Activated CD4-positive, alpha-beta memory T cell treated with anti-CD3 and anti-CD28 coated beads, Interleukin-2, amount 10 ng/mL, durations not matched to agents 7 days and 5 days (primary cell): ENCODE measurements around the gene ARMC8. TPM values are rescaled to one million over a fixed set of nuclear protein-coding genes. Genes with fewer than 3 reads are reported as not detected.

Experiments
- CTCF ChIA-PET: fragments of 350-600 bp; sonication (Branson Sonifier 250); formaldehyde crosslinking; loops from one replicate; lab custom pipeline; 2021; ENCODE audit warnings: antibody characterized with exemption, inconsistent platforms; lab: Charles Lee
- POLR2A ChIA-PET: fragments of 350-600 bp; sonication (Branson Sonifier 250); formaldehyde crosslinking; loops from one replicate; lab custom pipeline; 2021; ENCODE audit warnings: antibody characterized with exemption; lab: Charles Lee
- DNase-seq: peaks from one replicate; pipeline ENCODE4 v3.0.0-alpha.2; 2020
- H3K27ac Mint-ChIP-seq: one replicate; pipeline ENCODE4 v1.8.0; 2021; ENCODE audit warnings: mild to moderate bottlenecking, mixed read lengths
- H3K27me3 Mint-ChIP-seq: one replicate; pipeline ENCODE4 v1.8.0; 2021; ENCODE audit warnings: mixed read lengths
- H3K36me3 Mint-ChIP-seq: one replicate; pipeline ENCODE4 v1.8.0; 2021; ENCODE audit warnings: low read depth, mixed read lengths
- H3K4me1 Mint-ChIP-seq: one replicate; pipeline ENCODE4 v1.8.0; 2021; ENCODE audit warnings: mixed read lengths
- H3K4me3 Mint-ChIP-seq: one replicate; pipeline ENCODE4 v1.8.0; 2021; ENCODE audit warnings: mild to moderate bottlenecking, mixed read lengths
- H3K9me3 Mint-ChIP-seq: one replicate; pipeline ENCODE4 v1.8.0; 2021; ENCODE audit warnings: mixed read lengths
- total RNA-seq, 2 experiments: library from RNA; stranded (reverse); gene quantifications; one replicate each; pipeline ENCODE4 v1.2.3, GENCODE V29; 2021

ARMC8 gene
- total RNA-seq, 2 experiments from 2014 or later, result 44.0 to 50.1 TPM

- no peak overlapping the region for H3K4me3 Mint-ChIP-seq
- no peaks in the 10 kb centered on the region for H3K27me3 Mint-ChIP-seq
- ChIA-PET POLR2A (no interaction called here), CTCF (no interaction called here)
- no peaks in the 10 kb centered on the region for H3K9me3 Mint-ChIP-seq
- peaks cover 2% of the 10 kb centered on the region for H3K4me1 Mint-ChIP-seq
- no peak for DNase-seq
- H3K27ac Mint-ChIP-seq, result no peak overlapping the region
- H3K36me3 Mint-ChIP-seq, result peaks cover 3% of the 10 kb centered on the region
Observed at GRCh38 chr3:138265745-138266144, 78.6 kb downstream of the ARMC8 start.

GRCh38 chr3:138267083-138267482 lies 80.0 kb downstream of the ARMC8 start:
- CTCF ChIA-PET, result no interaction called here
- Mint-ChIP-seq H3K27me3 (no peaks in the 10 kb centered on the region), H3K9me3 (no peaks in the 10 kb centered on the region), H3K4me1 (peaks cover 6% of the 10 kb centered on the region), H3K27ac (no peak overlapping the region), H3K36me3 (peaks cover 13% of the 10 kb centered on the region), H3K4me3 (no peak overlapping the region)
- POLR2A ChIA-PET, result no interaction called here
- DNase-seq, result no peak

DNA sequence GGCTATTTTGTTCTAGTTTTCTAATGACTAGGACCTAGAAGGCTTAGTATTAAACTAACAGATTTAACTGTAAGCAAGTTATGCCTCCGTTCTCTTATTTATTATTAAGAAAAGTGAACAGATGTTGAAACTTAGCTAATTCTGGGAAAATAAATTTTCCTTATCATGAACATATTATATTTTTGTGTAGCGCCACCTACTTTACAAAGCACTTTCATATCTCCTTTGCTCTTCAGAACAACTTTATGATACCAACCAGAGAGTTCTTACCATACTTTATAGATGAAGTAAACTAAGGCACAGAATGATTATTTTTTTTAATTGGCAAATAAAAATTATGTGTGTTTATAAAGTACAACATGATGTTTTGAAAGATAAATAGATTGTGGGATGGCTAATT lies 83.1 kb downstream of the ARMC8 start:
- CTCF ChIA-PET, result interaction anchor here (0.7 kb wide), 1 partner anchor 132 kb away, joined by 4 read pairs; no protein-coding TSS in a partner anchor
- Mint-ChIP-seq H3K27ac (no peak overlapping the region), H3K27me3 (no peaks in the 10 kb centered on the region), H3K36me3 (peaks cover 32% of the 10 kb centered on the region), H3K4me1 (peaks cover 6% of the 10 kb centered on the region), H3K4me3 (no peak overlapping the region), H3K9me3 (no peaks in the 10 kb centered on the region)
- POLR2A ChIA-PET, result no interaction called here
- DNase-seq, result no peak

GRCh38 chr3:138271189-138271794 lies 84.2 kb downstream of the ARMC8 start:
- Mint-ChIP-seq H3K27ac (no peak overlapping the region), H3K27me3 (no peaks in the 10 kb centered on the region), H3K4me3 (no peak overlapping the region), H3K36me3 (peaks cover 29% of the 10 kb centered on the region), H3K4me1 (peaks cover 6% of the 10 kb centered on the region), H3K9me3 (no peaks in the 10 kb centered on the region)
- ChIA-PET POLR2A (no interaction called here), CTCF (interaction anchor here (0.5 kb wide), 1 partner anchor 79 kb away, joined by 7 read pairs; no protein-coding TSS in a partner anchor)
- DNase-seq, result no peak

- POLR2A ChIA-PET, result no interaction called here
- Mint-ChIP-seq H3K9me3 (no peaks in the 10 kb centered on the region), H3K27me3 (no peaks in the 10 kb centered on the region), H3K4me3 (no peak overlapping the region), H3K27ac (no peak overlapping the region), H3K4me1 (no peaks in the 10 kb centered on the region), H3K36me3 (peaks cover 10% of the 10 kb centered on the region)
- CTCF ChIA-PET, result no interaction called here
- DNase-seq, result no peak
Observed at GRCh38 chr3:138281561-138281960, 94.5 kb downstream of the ARMC8 start.

- no peaks in the 10 kb centered on the region for H3K4me1 Mint-ChIP-seq
- CTCF ChIA-PET, result no interaction called here
- no peak overlapping the region for H3K4me3 Mint-ChIP-seq
- peaks cover 6% of the 10 kb centered on the region for H3K36me3 Mint-ChIP-seq
- POLR2A ChIA-PET, result no interaction called here
- no peaks in the 10 kb centered on the region for H3K27me3 Mint-ChIP-seq
- no peak for DNase-seq
- H3K9me3 Mint-ChIP-seq, result no peaks in the 10 kb centered on the region
- H3K27ac Mint-ChIP-seq, result no peak overlapping the region
Observed at GRCh38 chr3:138282836-138283235, 95.7 kb downstream of the ARMC8 start.

DNA sequence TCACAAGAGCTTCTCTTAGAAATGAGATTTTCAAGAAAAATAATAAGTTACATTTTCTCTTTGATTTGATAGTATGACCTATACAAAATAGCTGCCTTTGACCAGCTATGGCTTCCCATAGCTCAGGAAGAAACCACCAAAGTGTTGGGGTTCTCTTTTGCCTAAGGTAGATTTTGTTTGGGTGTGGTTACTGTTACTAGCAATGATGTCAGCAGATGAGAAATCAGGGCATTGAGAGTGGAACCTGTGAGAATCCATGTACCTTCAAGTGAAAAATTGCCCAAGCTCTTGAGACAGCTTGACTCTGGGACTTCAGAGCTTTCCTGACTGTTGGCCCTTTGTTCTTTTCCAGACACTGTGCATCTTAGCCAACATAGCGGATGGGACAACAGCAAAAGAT lies 97.0 kb downstream of the ARMC8 start:
- DNase-seq, result no peak
- H3K27ac Mint-ChIP-seq, result no peak overlapping the region
- no peak overlapping the region for H3K4me3 Mint-ChIP-seq
- peaks cover 17% of the 10 kb centered on the region for H3K36me3 Mint-ChIP-seq
- no peaks in the 10 kb centered on the region for H3K9me3 Mint-ChIP-seq
- POLR2A ChIA-PET, result interaction anchor here (0.7 kb wide), 1 partner anchor 21 kb away, joined by 3 read pairs; no protein-coding TSS in a partner anchor
- no peaks in the 10 kb centered on the region for H3K4me1 Mint-ChIP-seq
- CTCF ChIA-PET, result interaction anchor here (0.9 to 1.3 kb wide), 3 partner anchors 10 to 97 kb away, joined by 3 read pairs; partner anchors contain the start of gene ARMC8
- no peaks in the 10 kb centered on the region for H3K27me3 Mint-ChIP-seq

DNA sequence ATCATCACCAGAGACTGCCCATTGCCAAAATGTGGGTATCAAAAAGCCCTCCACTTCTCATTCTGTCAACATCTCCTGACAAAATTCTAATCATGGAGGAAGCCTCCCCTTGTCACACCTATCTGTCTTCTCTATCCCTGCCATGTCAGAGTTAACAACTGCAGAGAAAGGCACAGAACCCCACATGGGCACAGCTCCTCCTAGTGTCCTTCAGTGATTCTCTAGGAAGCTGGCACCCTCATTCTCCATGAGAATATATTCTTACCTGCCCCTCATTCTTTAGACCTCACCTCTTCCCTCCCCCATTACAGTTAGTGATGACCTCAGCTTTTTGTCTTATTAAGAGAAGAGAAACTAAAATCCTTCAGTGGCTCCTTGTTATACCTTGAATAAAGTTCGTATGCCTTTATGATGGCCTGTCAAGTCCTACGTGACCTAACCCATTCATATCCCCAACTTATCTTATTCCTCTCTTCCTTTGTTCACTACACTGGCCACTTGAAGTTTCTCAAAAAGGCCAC lies 97.9 kb downstream of the ARMC8 start:
- Mint-ChIP-seq H3K27me3 (no peaks in the 10 kb centered on the region), H3K36me3 (peaks cover 25% of the 10 kb centered on the region), H3K4me1 (no peaks in the 10 kb centered on the region), H3K9me3 (no peaks in the 10 kb centered on the region), H3K4me3 (no peak overlapping the region), H3K27ac (no peak overlapping the region)
- DNase-seq, result no peak
- CTCF ChIA-PET, result interaction anchor here (1.3 kb wide), 1 partner anchor 13 kb away, joined by 3 read pairs; no protein-coding TSS in a partner anchor
- POLR2A ChIA-PET, result interaction anchor here (0.8 kb wide), 1 partner anchor 110 kb away, joined by 3 read pairs; the partner anchor contains the start of gene DBR1

GRCh38 chr3:138289260-138289659 lies 102.2 kb downstream of the ARMC8 start:
- Mint-ChIP-seq H3K36me3 (peaks cover 43% of the 10 kb centered on the region), H3K4me1 (no peaks in the 10 kb centered on the region), H3K27ac (no peak overlapping the region), H3K27me3 (no peaks in the 10 kb centered on the region), H3K4me3 (no peak overlapping the region), H3K9me3 (no peaks in the 10 kb centered on the region)
- ChIA-PET CTCF (no interaction called here), POLR2A (no interaction called here)
- no peak for DNase-seq

GRCh38 chr3:138289701-138290100 lies 102.6 kb downstream of the ARMC8 start:
- Mint-ChIP-seq H3K4me1 (no peaks in the 10 kb centered on the region), H3K9me3 (no peaks in the 10 kb centered on the region), H3K36me3 (peaks cover 45% of the 10 kb centered on the region), H3K27me3 (no peaks in the 10 kb centered on the region), H3K4me3 (no peak overlapping the region), H3K27ac (no peak overlapping the region)
- DNase-seq, result no peak
- ChIA-PET CTCF (no interaction called here), POLR2A (no interaction called here)

- H3K9me3 Mint-ChIP-seq, result no peaks in the 10 kb centered on the region
- no peak overlapping the region for H3K4me3 Mint-ChIP-seq
- no peak for DNase-seq
- ChIA-PET CTCF (no interaction called here), POLR2A (no interaction called here)
- H3K36me3 Mint-ChIP-seq, result peaks cover 43% of the 10 kb centered on the region
- H3K27ac Mint-ChIP-seq, result peak overlapping the region; percentile 62
- peaks cover 31% of the 10 kb centered on the region for H3K4me1 Mint-ChIP-seq
- H3K27me3 Mint-ChIP-seq, result no peaks in the 10 kb centered on the region
Observed at GRCh38 chr3:138296639-138297038, 109.5 kb downstream of the ARMC8 start.

GRCh38 chr3:138297059-138297607 lies 110.0 kb downstream of the ARMC8 start:
- POLR2A ChIA-PET, result interaction anchor here (0.7 kb wide), 1 partner anchor 8 kb away, joined by 4 read pairs; no protein-coding TSS in a partner anchor
- CTCF ChIA-PET, result no interaction called here
- H3K27ac Mint-ChIP-seq, result peak overlapping the region; percentile 62

DNA sequence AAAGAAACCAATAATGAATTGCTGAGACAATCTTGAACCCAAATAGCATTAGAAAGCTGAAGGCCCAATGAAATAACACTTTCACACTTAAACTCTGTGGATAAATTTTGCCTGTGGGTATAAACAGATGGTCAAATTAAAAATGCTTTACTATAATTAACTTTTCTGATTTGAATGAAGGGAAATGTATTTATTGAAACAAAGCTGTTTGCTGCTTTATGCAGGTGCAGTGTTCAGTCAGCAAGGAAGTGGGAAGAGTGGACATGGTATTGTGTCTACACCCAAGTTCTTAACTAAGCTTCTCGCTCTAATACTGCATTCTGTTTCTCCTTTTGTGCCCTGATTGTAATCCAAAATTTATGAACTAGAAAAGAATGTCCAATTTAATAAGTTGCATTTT lies 110.8 kb downstream of the ARMC8 start:
- Mint-ChIP-seq H3K9me3 (no peaks in the 10 kb centered on the region), H3K27ac (no peak overlapping the region), H3K4me3 (no peak overlapping the region), H3K4me1 (peaks cover 31% of the 10 kb centered on the region), H3K36me3 (peaks cover 37% of the 10 kb centered on the region), H3K27me3 (no peaks in the 10 kb centered on the region)
- POLR2A ChIA-PET, result interaction anchor here (0.7 kb wide), 1 partner anchor 9 kb away, joined by 4 read pairs; no protein-coding TSS in a partner anchor
- CTCF ChIA-PET, result interaction anchor here (1.2 kb wide), 1 partner anchor 13 kb away, joined by 3 read pairs; no protein-coding TSS in a partner anchor
- DNase-seq, result no peak

More at GRCh38 chr3:138297059-138297607, 110.0 kb downstream of the ARMC8 start:
- no peak overlapping the region for H3K4me3 Mint-ChIP-seq
- peaks cover 31% of the 10 kb centered on the region for H3K4me1 Mint-ChIP-seq
- DNase-seq, result peak; percentile 20
- H3K36me3 Mint-ChIP-seq, result peaks cover 42% of the 10 kb centered on the region
- H3K27me3 Mint-ChIP-seq, result no peaks in the 10 kb centered on the region
- no peaks in the 10 kb centered on the region for H3K9me3 Mint-ChIP-seq
